ENCODE results near the gene DENND2D. TPM values are rescaled to one million over a fixed set of nuclear protein-coding genes. Genes with fewer than 3 reads are reported as not detected.

Gene DENND2D
- total RNA-seq, 8 experiments from 2014 or later = 0.36 to 23.4 (median 1.4) TPM

- no peak overlapping the region for H3K27ac ChIP-seq
- ATAC-seq (replicated peaks in 6 of 8) = no peak
- no peaks in the 10 kb centered on the region for H3K4me1 ChIP-seq (replicated peaks in 1 of 2)
- WGBS, 10 experiments = 0 to 78% (median 42%) methylated on average over 1 of the region's 1 CpG; no CpG with 5 or more reads in 4 of the 10 experiments
- in situ Hi-C loops (cut with MboI; ENCODE audit: low pct_unique_long_range_greater_than_20kb in 2 of 9, low sequenced_read_pairs in 9 of 9, unreplicated experiment in 9 of 9) = loop anchor here in 4 of 9 experiments (25.0 kb wide), 3 partner anchors 203 to 578 kb away; partner anchors contain the start of gene DDX20 (in 2 of the 4)
- H3K4me3 ChIP-seq = no peak overlapping the region
Measured at GRCh38 chr1:111208921-111209320, 8.5 kb upstream of the DENND2D start.

- no peak overlapping the region for H3K4me3 ChIP-seq
- no peaks in the 10 kb centered on the region for H3K4me1 ChIP-seq (replicated peaks in 1 of 2)
- in situ Hi-C loops (cut with MboI; ENCODE audit: low pct_unique_long_range_greater_than_20kb in 2 of 9, low sequenced_read_pairs in 9 of 9, unreplicated experiment in 9 of 9) = loop anchor here in 4 of 9 experiments (25.0 kb wide), 3 partner anchors 207 to 582 kb away; partner anchors contain the start of gene DDX20 (in 2 of the 4)
- WGBS, 10 experiments = 14 to 100% (median 89%) methylated on average over 2 of the region's 2 CpGs; no CpG with 5 or more reads in 2 of the 10 experiments
- no peak for ATAC-seq (replicated peaks in 6 of 8)
- H3K27ac ChIP-seq = no peak overlapping the region
Measured at GRCh38 chr1:111205714-111206050, 5.2 kb upstream of the DENND2D start.

GRCh38 chr1:111204983-111205713 lies 4.7 kb upstream of the DENND2D start:
- H3K4me1 ChIP-seq (replicated peaks in 1 of 2) = no peaks in the 10 kb centered on the region
- in situ Hi-C loops (cut with MboI; ENCODE audit: low pct_unique_long_range_greater_than_20kb in 2 of 9, low sequenced_read_pairs in 9 of 9, unreplicated experiment in 9 of 9) = loop anchor here in 4 of 9 experiments (25.0 kb wide), 3 partner anchors 207 to 582 kb away; partner anchors contain the start of gene DDX20 (in 2 of the 4)
- ATAC-seq (replicated peaks in 6 of 8) = no peak
- no peak overlapping the region for H3K27ac ChIP-seq
- 66 to 83% (median 74%) methylated on average over 3 to 9 of the region's 9 CpGs; no CpG with 5 or more reads in 2 of the 10 experiments for WGBS, 10 experiments
- no peak overlapping the region for H3K4me3 ChIP-seq

GRCh38 chr1:111204201-111204982 lies 3.9 kb upstream of the DENND2D start:
- Histone ChIP-seq H3K27ac (no peak overlapping the region), H3K4me1 (replicated peaks in 1 of 2) (no peaks in the 10 kb centered on the region), H3K4me3 (peak overlapping the region; percentile 10 to 32 (median 26))
- in situ Hi-C loops (cut with MboI; ENCODE audit: low pct_unique_long_range_greater_than_20kb in 2 of 9, low sequenced_read_pairs in 9 of 9, unreplicated experiment in 9 of 9) = loop anchor here in 4 of 9 experiments (25.0 kb wide), 3 partner anchors 208 to 583 kb away; partner anchors contain the start of gene DDX20 (in 2 of the 4)
- ATAC-seq (replicated peaks in 6 of 8) = peak in 7 of 8 experiments; percentile 31 to 79 (median 62)
- WGBS, 10 experiments = 9 to 100% (median 46%) methylated on average over 2 to 11 of the region's 61 CpGs; no CpG with 5 or more reads in 3 of the 10 experiments

GRCh38 chr1:111203681-111204200 lies 3.3 kb upstream of the DENND2D start:
- in situ Hi-C loops (cut with MboI; ENCODE audit: low pct_unique_long_range_greater_than_20kb in 2 of 9, low sequenced_read_pairs in 9 of 9, unreplicated experiment in 9 of 9) = loop anchor here in 4 of 9 experiments (25.0 kb wide), 3 partner anchors 209 to 584 kb away; partner anchors contain the start of gene DDX20 (in 2 of the 4)
- H3K27ac ChIP-seq = no peak overlapping the region
- WGBS, 10 experiments = 25 to 87% (median 82%) methylated on average over 2 to 6 of the region's 41 CpGs; no CpG with 5 or more reads in 6 of the 10 experiments
- no peaks in the 10 kb centered on the region for H3K4me1 ChIP-seq (replicated peaks in 1 of 2)
- H3K4me3 ChIP-seq = peak overlapping the region; percentile 10 to 32 (median 26)
- ATAC-seq (replicated peaks in 6 of 8) = peak in 6 of 8 experiments; percentile 48 to 71 (median 60)

GRCh38 chr1:111202707-111203623 lies 2.5 kb upstream of the DENND2D start:
- in situ Hi-C loops (cut with MboI; ENCODE audit: low pct_unique_long_range_greater_than_20kb in 2 of 9, low sequenced_read_pairs in 9 of 9, unreplicated experiment in 9 of 9) = loop anchor here in 4 of 9 experiments (25.0 kb wide), 3 partner anchors 209 to 584 kb away; partner anchors contain the start of gene DDX20 (in 2 of the 4)
- Histone ChIP-seq H3K4me3 (no peak overlapping the region), H3K27ac (no peak overlapping the region), H3K4me1 (replicated peaks in 1 of 2) (no peaks in the 10 kb centered on the region)
- peak in 1 of 8 experiments; percentile 27 for ATAC-seq (replicated peaks in 6 of 8)
- 63 to 100% (median 89%) methylated on average over 1 to 4 of the region's 4 CpGs; no CpG with 5 or more reads in 2 of the 10 experiments for WGBS, 10 experiments

GRCh38 chr1:111202366-111202706 lies 1.9 kb upstream of the DENND2D start:
- no peaks in the 10 kb centered on the region for H3K4me1 ChIP-seq (replicated peaks in 1 of 2)
- H3K4me3 ChIP-seq = no peak overlapping the region
- in situ Hi-C loops (cut with MboI; ENCODE audit: low pct_unique_long_range_greater_than_20kb in 2 of 9, low sequenced_read_pairs in 9 of 9, unreplicated experiment in 9 of 9) = loop anchor here in 4 of 9 experiments (25.0 kb wide), 3 partner anchors 210 to 585 kb away; partner anchors contain the start of gene DDX20 (in 2 of the 4)
- WGBS, 10 experiments = 90 to 100% (median 100%) methylated on average over 1 of the region's 1 CpG; no CpG with 5 or more reads in 2 of the 10 experiments
- H3K27ac ChIP-seq = no peak overlapping the region
- ATAC-seq (replicated peaks in 6 of 8) = no peak

GRCh38 chr1:111201275-111202090 lies 1.0 kb upstream of the DENND2D start:
- peak in 1 of 8 experiments; percentile 5 for ATAC-seq (replicated peaks in 6 of 8)
- WGBS, 10 experiments = 18 to 100% (median 80%) methylated on average over 1 to 5 of the region's 5 CpGs; no CpG with 5 or more reads in 1 of the 10 experiments
- no peak overlapping the region for H3K4me3 ChIP-seq
- H3K4me1 ChIP-seq (replicated peaks in 1 of 2) = no peaks in the 10 kb centered on the region
- H3K27ac ChIP-seq = no peak overlapping the region
- in situ Hi-C loops (cut with MboI; ENCODE audit: low pct_unique_long_range_greater_than_20kb in 2 of 9, low sequenced_read_pairs in 9 of 9, unreplicated experiment in 9 of 9) = loop anchor here in 4 of 9 experiments (25.0 kb wide), 3 partner anchors 211 to 586 kb away; partner anchors contain the start of gene DDX20 (in 2 of the 4)

- no peaks in the 10 kb centered on the region for H3K4me1 ChIP-seq (replicated peaks in 1 of 2)
- in situ Hi-C loops (cut with MboI; ENCODE audit: low pct_unique_long_range_greater_than_20kb in 2 of 9, low sequenced_read_pairs in 9 of 9, unreplicated experiment in 9 of 9) = loop anchor here in 4 of 9 experiments (25.0 kb wide), 3 partner anchors 212 to 587 kb away; partner anchors contain the start of gene DDX20 (in 2 of the 4)
- no peak overlapping the region for H3K27ac ChIP-seq
- no peak overlapping the region for H3K4me3 ChIP-seq
- 20 to 100% (median 76%) methylated on average over 1 to 3 of the region's 3 CpGs; no CpG with 5 or more reads in 2 of the 10 experiments for WGBS, 10 experiments
- no peak for ATAC-seq (replicated peaks in 6 of 8)
Measured at GRCh38 chr1:111200802-111201161, 336 bp upstream of the DENND2D start.

GRCh38 chr1:111199329-111199728 lies 1.1 kb downstream of the DENND2D start:
- WGBS, 10 experiments = 80 to 92% methylated on average over 1 to 2 of the region's 3 CpGs; no CpG with 5 or more reads in 8 of the 10 experiments
- H3K4me3 ChIP-seq = no peak overlapping the region
- in situ Hi-C loops (cut with MboI; ENCODE audit: low pct_unique_long_range_greater_than_20kb in 2 of 9, low sequenced_read_pairs in 9 of 9, unreplicated experiment in 9 of 9) = no loop called here
- H3K4me1 ChIP-seq (replicated peaks in 1 of 2) = no peaks in the 10 kb centered on the region
- no peak for ATAC-seq (replicated peaks in 6 of 8)
- no peak overlapping the region for H3K27ac ChIP-seq

- in situ Hi-C loops (cut with MboI; ENCODE audit: low pct_unique_long_range_greater_than_20kb in 2 of 9, low sequenced_read_pairs in 9 of 9, unreplicated experiment in 9 of 9) = no loop called here
- Histone ChIP-seq H3K4me1 (replicated peaks in 1 of 2) (no peaks in the 10 kb centered on the region), H3K27ac (no peak overlapping the region), H3K4me3 (no peak overlapping the region)
- ATAC-seq (replicated peaks in 6 of 8) = no peak
- WGBS, 10 experiments = 67 to 100% (median 72%) methylated on average over 1 to 4 of the region's 5 CpGs; no CpG with 5 or more reads in 3 of the 10 experiments
Measured at GRCh38 chr1:111198836-111199235, 1.6 kb downstream of the DENND2D start.

All from motor neuron (in vitro differentiated cells).